ENCODE data around the gene BMI1.
"Not testable (repeated sequence)": the region's sequence is repeated elsewhere in the genome, so short reads cannot be mapped to it uniquely, and the experiment has no call there.

BMI1 gene

GRCh38 chr10:22320591-22321155 lies at the start of gene BMI1:
Gene BMI1 (plus strand): TSS chr10:22321099. CDS start chr10:22326450, 5,351 bp downstream.
- peak; percentile 89 for DNase-seq (ENCODE audit: low spot score)

GRCh38 chr10:22271786-22272185 lies 49.1 kb upstream of the BMI1 start:
- no peak for DNase-seq (ENCODE audit: low spot score)

GRCh38 chr10:22278441-22278782 lies 42.5 kb upstream of the BMI1 start:
- no peak for DNase-seq (ENCODE audit: low spot score)

- DNase-seq (ENCODE audit: low spot score): no peak
Observed at GRCh38 chr10:22280078-22280477, 40.8 kb upstream of the BMI1 start.

- DNase-seq (ENCODE audit: low spot score): no peak
Observed at GRCh38 chr10:22285130-22285529, 35.8 kb upstream of the BMI1 start.

- no peak for DNase-seq (ENCODE audit: low spot score)
Observed at GRCh38 chr10:22293747-22294404, 27.0 kb upstream of the BMI1 start.

- no peak for DNase-seq (ENCODE audit: low spot score)
Observed at GRCh38 chr10:22294694-22295093, 26.2 kb upstream of the BMI1 start.

GRCh38 chr10:22301193-22301592 lies 19.7 kb upstream of the BMI1 start:
- no peak for DNase-seq (ENCODE audit: low spot score)

- DNase-seq (ENCODE audit: low spot score): no peak
Observed at GRCh38 chr10:22303461-22303860, 17.4 kb upstream of the BMI1 start.

GRCh38 chr10:22305721-22306120 lies 15.2 kb upstream of the BMI1 start:
- no peak for DNase-seq (ENCODE audit: low spot score)

- peak; percentile 57 for DNase-seq (ENCODE audit: low spot score)
Observed at GRCh38 chr10:22308390-22308789, 12.5 kb upstream of the BMI1 start.

GRCh38 chr10:22309180-22310000 lies 11.5 kb upstream of the BMI1 start:
- no peak for DNase-seq (ENCODE audit: low spot score)

- DNase-seq (ENCODE audit: low spot score): not testable (repeated sequence)
Observed at GRCh38 chr10:22310012-22310411, 10.9 kb upstream of the BMI1 start.

- no peak for DNase-seq (ENCODE audit: low spot score)
Observed at GRCh38 chr10:22310928-22311327, 10.0 kb upstream of the BMI1 start.

GRCh38 chr10:22314852-22315251 lies 6.0 kb upstream of the BMI1 start:
- DNase-seq (ENCODE audit: low spot score): no peak

- peak; percentile 64 for DNase-seq (ENCODE audit: low spot score)
Observed at GRCh38 chr10:22315455-22316285, 5.2 kb upstream of the BMI1 start.

GRCh38 chr10:22316286-22317075 lies 4.4 kb upstream of the BMI1 start, which contains the start of gene COMMD3:
Gene COMMD3 (plus strand): TSS chr10:22316388. CDS start chr10:22316418, 30 bp downstream.
- peak; percentile 78 for DNase-seq (ENCODE audit: low spot score)

GRCh38 chr10:22317076-22317370 lies 3.9 kb upstream of the BMI1 start:
- no peak for DNase-seq (ENCODE audit: low spot score)

- no peak for DNase-seq (ENCODE audit: low spot score)
Observed at GRCh38 chr10:22317771-22318565, 2.9 kb upstream of the BMI1 start.

- no peak for DNase-seq (ENCODE audit: low spot score)
Observed at GRCh38 chr10:22318772-22319171, 2.1 kb upstream of the BMI1 start.

- no peak for DNase-seq (ENCODE audit: low spot score)
Observed at GRCh38 chr10:22319547-22319979, 1.3 kb upstream of the BMI1 start.

Data from hepatic stellate cell (primary cell).